Neural cell (in vitro differentiated cells): Measurements from ENCODE around the gene PTPRA. TPM values are rescaled to one million over a fixed set of nuclear protein-coding genes. Genes with fewer than 3 reads are reported as not detected.

Source experiments
- H2AFZ ChIP-seq: fragments of 200-600, 300-800 bp; sonication (generic), shearing (Covaris generic); 2 replicates; pipeline ENCODE4 v1.6.0; 2014; ENCODE audit warnings: low read depth, mild to moderate bottlenecking, antibody characterized with exemption, low read length, moderate library complexity
- H3F3A ChIP-seq: fragments of 200-600 bp; shearing (Covaris generic); 2 replicates; pipeline ENCODE4 v1.6.1; 2016; ENCODE audit warnings: mild to moderate bottlenecking, moderate library complexity, mixed read lengths, antibody characterized with exemption, low read length; ENCODE audit not compliant: insufficient read depth, poor library complexity, severe bottlenecking
- H3K27ac ChIP-seq: fragments of 200-600, 300-800 bp; sonication (generic), shearing (Covaris generic); 2 replicates; pipeline ENCODE4 v1.5.1; 2014; ENCODE audit warnings: mild to moderate bottlenecking, low read length, moderate library complexity
- H3K27me3 ChIP-seq: fragments of 300-800, 200-600 bp; sonication (generic), shearing (Covaris generic); 2 replicates; pipeline ENCODE4 v1.6.0; 2014; ENCODE audit warnings: mild to moderate bottlenecking, low read depth, low read length, moderate library complexity; ENCODE audit not compliant: insufficient read depth
- H3K36me3 ChIP-seq: fragments of 300-800, 200-600 bp; sonication (generic), shearing (Covaris generic); 2 replicates; pipeline ENCODE4 v1.5.1; 2014; ENCODE audit warnings: mild to moderate bottlenecking, antibody characterized with exemption, low read length, moderate library complexity; ENCODE audit not compliant: insufficient read depth
- H3K4me2 ChIP-seq: fragments of 300-800, 200-600 bp; sonication (generic), shearing (Covaris generic); 2 replicates; pipeline ENCODE4 v1.6.0; 2014; ENCODE audit warnings: mild to moderate bottlenecking, low read length
- H3K4me3 ChIP-seq: fragments of 300-800, 200-600 bp; sonication (generic), shearing (Covaris generic); 2 replicates; pipeline ENCODE4 v1.5.1; 2014; ENCODE audit warnings: mild to moderate bottlenecking, low read length, moderate library complexity
- H3K79me2 ChIP-seq: fragments of 200-600 bp; shearing (Covaris generic); replicated peaks from 2 replicates; pipeline ENCODE4 v1.6.0; 2014; ENCODE audit warnings: mild to moderate bottlenecking, low read length, moderate library complexity; ENCODE audit not compliant: insufficient read depth
- H3K9ac ChIP-seq: fragments of 300-800, 200-600 bp; sonication (generic), shearing (Covaris generic); 2 replicates; pipeline ENCODE4 v1.6.1; 2016; ENCODE audit warnings: mild to moderate bottlenecking, low read length, mixed read lengths
- H3K9me2 ChIP-seq: fragments of 200-600 bp; shearing (Covaris generic); 2 replicates; pipeline ENCODE4 v1.6.1; 2016; ENCODE audit warnings: mild to moderate bottlenecking, low read length, mixed read lengths; ENCODE audit not compliant: insufficient read depth
- H3K9me3 ChIP-seq: fragments of 200-600, 300-800 bp; sonication (generic), shearing (Covaris generic); 2 replicates; pipeline ENCODE4 v1.6.1; 2016; ENCODE audit warnings: mild to moderate bottlenecking, mixed run types, low read length, moderate library complexity, mixed read lengths
- H4K20me1 ChIP-seq: fragments of 200-600 bp; shearing (Covaris generic); 2 replicates; pipeline ENCODE4 v1.6.1; 2016; ENCODE audit warnings: mild to moderate bottlenecking, mixed run types; ENCODE audit not compliant: insufficient read depth
- CTCF ChIP-seq: fragments of 450-650 bp; IDR thresholded peaks from 2 replicates; pipeline ENCODE4 v1.5.1; 2014; ENCODE audit warnings: antibody characterized with exemption, mild to moderate bottlenecking, moderate library complexity; ENCODE audit not compliant: poor library complexity, severe bottlenecking
- EZH2 ChIP-seq: fragments of 200-600, 300-800 bp; shearing (Covaris generic), sonication (generic); IDR thresholded peaks from 2 replicates; pipeline ENCODE4 v1.6.1; 2014; ENCODE audit warnings: antibody characterized with exemption, low read length, borderline replicate concordance, mild to moderate bottlenecking; ENCODE audit not compliant: insufficient read depth, poor library complexity, severe bottlenecking
- MXI1 ChIP-seq: fragments of 450-650 bp; conservative IDR thresholded peaks from 2 replicates; pipeline ENCODE4 v1.6.1; 2014; ENCODE audit warnings: antibody characterized with exemption, mild to moderate bottlenecking; ENCODE audit not compliant: poor library complexity, severe bottlenecking
- POLR2AphosphoS5 ChIP-seq: IDR thresholded peaks from 2 replicates; pipeline ENCODE4 v1.6.1; 2012
- RAD21 ChIP-seq: fragments of 450-650 bp; conservative IDR thresholded peaks from 2 replicates; pipeline ENCODE4 v1.6.1; 2014; ENCODE audit warnings: antibody characterized with exemption, mild to moderate bottlenecking, moderate library complexity
- TAF1 ChIP-seq: IDR thresholded peaks from 2 replicates; pipeline ENCODE4 v1.6.1; 2012; ENCODE audit warnings: low read depth
- polyA plus RNA-seq: library from polyadenylated mRNA; depleted of rRNA; stranded (reverse); fragments of >200 nt; gene quantifications from 2 replicates; pipeline ENCODE4 v1.2.3, GENCODE V29; 2014
- TF ChIP-seq, protein P1 (sequence below): IDR thresholded peaks from 2 replicates; pipeline ENCODE4 v1.6.1; 2012; ENCODE audit warnings: borderline replicate concordance

PTPRA gene
- polyA plus RNA-seq, 1 donor from 2014 or later: 68.2 TPM

DNA sequence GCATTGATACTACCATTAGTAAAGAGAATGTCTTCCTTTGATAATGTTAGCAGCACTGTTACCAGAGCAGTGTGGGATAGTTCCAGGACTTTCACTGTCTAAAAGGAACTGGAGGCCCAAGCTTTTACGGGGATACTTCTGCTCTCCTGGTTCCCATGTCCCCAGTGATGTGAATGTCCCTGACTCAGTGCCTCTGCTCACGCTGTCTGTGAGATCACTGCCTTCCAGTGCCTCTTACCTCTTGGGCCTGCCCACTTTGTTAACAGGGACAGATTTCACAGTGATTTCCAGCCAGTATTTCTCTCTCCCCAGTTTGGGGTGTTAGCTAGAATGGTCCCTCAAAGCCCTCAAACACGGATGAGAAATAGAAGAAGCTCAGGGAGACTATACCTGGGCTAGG, 14.4 kb downstream of the PTPRA start:
- Histone ChIP-seq H3K27ac (no peak overlapping the region), H3K36me3 (peaks cover 7% of the 10 kb centered on the region), H3K4me3 (no peak overlapping the region), H3K9me2 (no peaks in the 10 kb centered on the region), H3K79me2 (peaks cover 76% of the 10 kb centered on the region), H3K9me3 (no peaks in the 10 kb centered on the region), H3K4me2 (no peak overlapping the region), H4K20me1 (no peaks in the 10 kb centered on the region), H3F3A (no peaks in the 10 kb centered on the region), H3K27me3 (no peaks in the 10 kb centered on the region), H3K9ac (no peak overlapping the region), H2AFZ (no peak overlapping the region)
- TF ChIP-seq CTCF: no peak
- no peak for TF ChIP-seq POLR2AphosphoS5

- Histone ChIP-seq H3K9ac (no peak overlapping the region), H3K27ac (no peak overlapping the region), H3K4me3 (no peak overlapping the region), H3K4me2 (no peak overlapping the region), H3K79me2 (peaks cover 74% of the 10 kb centered on the region), H2AFZ (no peak overlapping the region), H3F3A (no peaks in the 10 kb centered on the region), H4K20me1 (no peaks in the 10 kb centered on the region), H3K27me3 (no peaks in the 10 kb centered on the region), H3K9me2 (no peaks in the 10 kb centered on the region), H3K36me3 (peaks cover 8% of the 10 kb centered on the region), H3K9me3 (no peaks in the 10 kb centered on the region)
- TF ChIP-seq CTCF (no peak), EZH2 (no peak), POLR2AphosphoS5 (no peak), TAF1 (no peak), RAD21 (no peak), MXI1 (no peak)
- TF ChIP-seq, protein P1, sequence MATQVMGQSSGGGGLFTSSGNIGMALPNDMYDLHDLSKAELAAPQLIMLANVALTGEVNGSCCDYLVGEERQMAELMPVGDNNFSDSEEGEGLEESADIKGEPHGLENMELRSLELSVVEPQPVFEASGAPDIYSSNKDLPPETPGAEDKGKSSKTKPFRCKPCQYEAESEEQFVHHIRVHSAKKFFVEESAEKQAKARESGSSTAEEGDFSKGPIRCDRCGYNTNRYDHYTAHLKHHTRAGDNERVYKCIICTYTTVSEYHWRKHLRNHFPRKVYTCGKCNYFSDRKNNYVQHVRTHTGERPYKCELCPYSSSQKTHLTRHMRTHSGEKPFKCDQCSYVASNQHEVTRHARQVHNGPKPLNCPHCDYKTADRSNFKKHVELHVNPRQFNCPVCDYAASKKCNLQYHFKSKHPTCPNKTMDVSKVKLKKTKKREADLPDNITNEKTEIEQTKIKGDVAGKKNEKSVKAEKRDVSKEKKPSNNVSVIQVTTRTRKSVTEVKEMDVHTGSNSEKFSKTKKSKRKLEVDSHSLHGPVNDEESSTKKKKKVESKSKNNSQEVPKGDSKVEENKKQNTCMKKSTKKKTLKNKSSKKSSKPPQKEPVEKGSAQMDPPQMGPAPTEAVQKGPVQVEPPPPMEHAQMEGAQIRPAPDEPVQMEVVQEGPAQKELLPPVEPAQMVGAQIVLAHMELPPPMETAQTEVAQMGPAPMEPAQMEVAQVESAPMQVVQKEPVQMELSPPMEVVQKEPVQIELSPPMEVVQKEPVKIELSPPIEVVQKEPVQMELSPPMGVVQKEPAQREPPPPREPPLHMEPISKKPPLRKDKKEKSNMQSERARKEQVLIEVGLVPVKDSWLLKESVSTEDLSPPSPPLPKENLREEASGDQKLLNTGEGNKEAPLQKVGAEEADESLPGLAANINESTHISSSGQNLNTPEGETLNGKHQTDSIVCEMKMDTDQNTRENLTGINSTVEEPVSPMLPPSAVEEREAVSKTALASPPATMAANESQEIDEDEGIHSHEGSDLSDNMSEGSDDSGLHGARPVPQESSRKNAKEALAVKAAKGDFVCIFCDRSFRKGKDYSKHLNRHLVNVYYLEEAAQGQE: no peak
Observed at GRCh38 chr20:2888224-2888955, 15.1 kb downstream of the PTPRA start.
